Activated CD8-positive, alpha-beta memory T cell treated with anti-CD3 and anti-CD28 coated beads for 4 hours (primary cell): Measurements from ENCODE around the gene APOL6.
A peak's percentile ranks its signal among the peaks of the same experiment; 100 is the strongest.
"Not testable (repeated sequence)": the region's sequence is repeated elsewhere in the genome, so short reads cannot be mapped to it uniquely, and the experiment has no call there.

Experiments used
- DNase-seq, 2 donors: peaks; one replicate each; pipeline ENCODE4 v3.0.0-alpha.2; 2020; ENCODE audit warnings: low read depth in 2 of 2

APOL6 gene

GRCh38 chr22:35638410-35638809, 9.8 kb upstream of the APOL6 start:
- DNase-seq = no peak

GRCh38 chr22:35641494-35642120, 6.6 kb upstream of the APOL6 start:
- DNase-seq = no peak

- no peak for DNase-seq
Observed at GRCh38 chr22:35642305-35642741, 5.9 kb upstream of the APOL6 start.

GRCh38 chr22:35643991-35644390, 4.3 kb upstream of the APOL6 start:
- DNase-seq = no peak

GRCh38 chr22:35645646-35646045, 2.6 kb upstream of the APOL6 start:
- DNase-seq = no peak

GRCh38 chr22:35649026-35649553, 844 bp downstream of the APOL6 start:
- no peak for DNase-seq

- DNase-seq = no peak
Observed at GRCh38 chr22:35649636-35650250, 1.5 kb downstream of the APOL6 start.

GRCh38 chr22:35651085-35651484, 2.8 kb downstream of the APOL6 start:
- DNase-seq = no peak

GRCh38 chr22:35653824-35654223, 5.6 kb downstream of the APOL6 start:
- DNase-seq = no peak

- DNase-seq = no peak
Observed at GRCh38 chr22:35656284-35656752, 8.1 kb downstream of the APOL6 start.

- DNase-seq = no peak
Observed at GRCh38 chr22:35657571-35658312, 9.5 kb downstream of the APOL6 start.

- DNase-seq = peak; percentile 43 to 61
Observed at GRCh38 chr22:35660291-35661127, 12.3 kb downstream of the APOL6 start.

GRCh38 chr22:35661464-35661863, 13.2 kb downstream of the APOL6 start:
- DNase-seq = no peak

GRCh38 chr22:35662914-35663313, 14.7 kb downstream of the APOL6 start:
- DNase-seq = no peak

GRCh38 chr22:35663371-35663770, 15.1 kb downstream of the APOL6 start:
- no peak for DNase-seq

GRCh38 chr22:35664955-35665587, 16.8 kb downstream of the APOL6 start:
- DNase-seq = no peak

- DNase-seq = not testable (repeated sequence)
Observed at GRCh38 chr22:35666699-35667098, 18.5 kb downstream of the APOL6 start.

- no peak for DNase-seq
Observed at GRCh38 chr22:35674335-35674734, 26.1 kb downstream of the APOL6 start.

GRCh38 chr22:35676065-35676464, 27.8 kb downstream of the APOL6 start:
- DNase-seq = not testable (repeated sequence)

- no peak for DNase-seq
Observed at GRCh38 chr22:35677460-35678187, 29.4 kb downstream of the APOL6 start.
